Gastroesophageal sphincter (tissue), 4 donors: ENCODE data around the gene HOXD8. TPM values are rescaled to one million over a fixed set of nuclear protein-coding genes. Genes with fewer than 3 reads are reported as not detected.

Experiments
- ATAC-seq: fragments of 150-250 bp; one replicate; pipeline ENCODE4 v1.9.1; 2016; ENCODE audit warnings: mild to moderate bottlenecking, moderate library complexity
- H3K27ac ChIP-seq, 4 donors: fragments of 200-600 bp; sonication (generic) in 3 of 4; 1 replicate in 3 of 4; 2 replicates in 1 of 4; pipeline ENCODE4 v1.5.1; 2016 to 2019
- H3K27me3 ChIP-seq: fragments of 200-600 bp; sonication (generic); one replicate; pipeline ENCODE4 v1.5.1; 2019
- H3K36me3 ChIP-seq, 2 donors: fragments of 200-600 bp; sonication (generic); one replicate each; pipeline ENCODE4 v1.5.1; 2019; ENCODE audit warnings: control low read depth in 1 of 2
- H3K4me1 ChIP-seq, 3 donors: fragments of 200-600 bp; sonication (generic); 1 replicate in 2 of 3; 2 replicates in 1 of 3; pipeline ENCODE4 v1.5.1; 2016 to 2019; ENCODE audit warnings: control low read depth in 2 of 3
- H3K4me3 ChIP-seq, 2 donors: fragments of 200-600 bp; sonication (generic); one replicate each; pipeline ENCODE4 v1.5.1; 2019; ENCODE audit warnings: mild to moderate bottlenecking in 1 of 2, moderate library complexity in 1 of 2
- H3K9me3 ChIP-seq, 3 donors: fragments of 200-600 bp; sonication (generic); one replicate each; pipeline ENCODE4 v1.5.1; 2017 to 2019; ENCODE audit warnings: control low read depth in 2 of 3
- CTCF ChIP-seq, 4 experiments: fragments of 200-600 bp in 2 of 4; fragments of 450-650 bp in 2 of 4; sonication (generic) in 1 of 4; IDR thresholded peaks; one replicate each; pipeline ENCODE4 v1.5.1; 2017 to 2019; ENCODE audit warnings: antibody characterized with exemption in 4 of 4, mild to moderate bottlenecking in 2 of 4, moderate library complexity in 2 of 4
- EP300 ChIP-seq: sonication (generic); formaldehyde crosslinking; IDR thresholded peaks from one replicate; pipeline ENCODE4 v1.6.1; 2017; ENCODE audit warnings: antibody characterized with exemption, mild to moderate bottlenecking
- POLR2A ChIP-seq, 2 donors: fragments of 450-650 bp; IDR thresholded peaks; one replicate each; pipeline ENCODE4 v1.6.1; 2017; ENCODE audit warnings: antibody characterized with exemption in 2 of 2, mild to moderate bottlenecking in 2 of 2, moderate library complexity in 1 of 2
- POLR2AphosphoS5 ChIP-seq: sonication (generic); formaldehyde crosslinking; IDR thresholded peaks from one replicate; pipeline ENCODE4 v1.6.1; 2017; ENCODE audit warnings: antibody characterized with exemption
- WGBS, 2 donors: methylation state at CpG; one replicate each; pipeline ENCODE4 v1.1.5; 2018; ENCODE audit warnings: low coverage in 1 of 2; 5-methylcytosine and 5-hydroxymethylcytosine counted together
- total RNA-seq, 4 donors: library from RNA; depleted of rRNA; stranded (reverse); fragments of >200 nt; gene quantifications; one replicate each; pipeline ENCODE4 v1.1.0, GENCODE V29; 2016

HOXD8 gene
- total RNA-seq, 4 donors from 2014 or later = 2.3 to 6.9 (median 3.4) TPM

GRCh38 chr2:176091329-176092258, 37.9 kb upstream of the HOXD8 start:
- H3K27me3 ChIP-seq = peaks cover 100% of the 10 kb centered on the region
- no peak overlapping the region for H3K27ac ChIP-seq
- H3K4me3 ChIP-seq = no peak overlapping the region
- 0 to 5% methylated on average over 2 to 11 of the region's 31 CpGs for WGBS, 2 donors
- H3K36me3 ChIP-seq = no peaks in the 10 kb centered on the region
- no peak for TF ChIP-seq POLR2A (IDR thresholded peaks at IDR 0.05)
- no peak for TF ChIP-seq EP300
- TF ChIP-seq POLR2AphosphoS5 = no peak
- TF ChIP-seq CTCF (IDR thresholded peaks at IDR 0.05) = no peak
- no peaks in the 10 kb centered on the region for H3K9me3 ChIP-seq
- peaks cover 0 to 37% (median 20%) of the 10 kb centered on the region in 3 donors for H3K4me1 ChIP-seq
- ATAC-seq = no peak

GRCh38 chr2:176092270-176093144, 37.0 kb upstream of the HOXD8 start, which contains the start of gene HOXD13:
HOXD13 (plus strand) TSS chr2:176092721; CDS start chr2:176092891, 170 bp downstream.
- Histone ChIP-seq H3K4me3 (peak within 1 kb of the TSS in 1 of 2 donors; percentile 47), H3K36me3 (no peaks in the 10 kb centered on the region), H3K27me3 (peaks cover 100% of the 10 kb centered on the region), H3K27ac (no peak within 1 kb of the TSS), H3K9me3 (no peaks in the 10 kb centered on the region), H3K4me1 (peaks cover 0 to 46% (median 23%) of the 10 kb centered on the region in 3 donors)
- TF ChIP-seq CTCF (IDR thresholded peaks at IDR 0.05) (no peak), POLR2A (IDR thresholded peaks at IDR 0.05) (no peak), POLR2AphosphoS5 (no peak)
- 1% methylated on average over 16 of the region's 95 CpGs; no CpG with 5 or more reads in 1 of the 2 donors for WGBS, 2 donors
- no peak for ATAC-seq

- ATAC-seq = no peak
- Histone ChIP-seq H3K27ac (no peak overlapping the region), H3K4me3 (peak overlapping the region in 1 of 2 donors; percentile 47), H3K36me3 (no peaks in the 10 kb centered on the region), H3K9me3 (no peaks in the 10 kb centered on the region), H3K27me3 (peaks cover 100% of the 10 kb centered on the region), H3K4me1 (peaks cover 0 to 47% (median 24%) of the 10 kb centered on the region in 3 donors)
- WGBS, 2 donors = 6% methylated on average over 5 to 7 of the region's 53 CpGs
- TF ChIP-seq POLR2A (IDR thresholded peaks at IDR 0.05) (no peak), POLR2AphosphoS5 (no peak), EP300 (no peak), CTCF (IDR thresholded peaks at IDR 0.05) (no peak)
Measured at GRCh38 chr2:176093145-176093897, 36.2 kb upstream of the HOXD8 start.

GRCh38 chr2:176093898-176094249, 35.6 kb upstream of the HOXD8 start:
- 5 to 14% methylated on average over 5 to 8 of the region's 8 CpGs for WGBS, 2 donors
- ATAC-seq = no peak

More at GRCh38 chr2:176093898-176094249, 35.6 kb upstream of the HOXD8 start:
- H3K4me3 ChIP-seq = no peak overlapping the region
- H3K27me3 ChIP-seq = peaks cover 100% of the 10 kb centered on the region
- TF ChIP-seq POLR2AphosphoS5 = no peak
- no peaks in the 10 kb centered on the region for H3K9me3 ChIP-seq
- H3K27ac ChIP-seq = no peak overlapping the region
- H3K36me3 ChIP-seq = no peaks in the 10 kb centered on the region
- peaks cover 0 to 48% (median 24%) of the 10 kb centered on the region in 3 donors for H3K4me1 ChIP-seq
